NCI-H1436 treated with DMSO at 0.1 percent for 48 hours (cell line): ENCODE data around the gene PRKCA.
"Not testable (repeated sequence)": the region's sequence is repeated elsewhere in the genome, so short reads cannot be mapped to it uniquely, and the experiment has no call there.

Source experiments
- DNase-seq: peaks from one replicate; lab custom pipeline; 2025; lab: John Stamatoyannopoulos, UW

The PRKCA gene

DNA sequence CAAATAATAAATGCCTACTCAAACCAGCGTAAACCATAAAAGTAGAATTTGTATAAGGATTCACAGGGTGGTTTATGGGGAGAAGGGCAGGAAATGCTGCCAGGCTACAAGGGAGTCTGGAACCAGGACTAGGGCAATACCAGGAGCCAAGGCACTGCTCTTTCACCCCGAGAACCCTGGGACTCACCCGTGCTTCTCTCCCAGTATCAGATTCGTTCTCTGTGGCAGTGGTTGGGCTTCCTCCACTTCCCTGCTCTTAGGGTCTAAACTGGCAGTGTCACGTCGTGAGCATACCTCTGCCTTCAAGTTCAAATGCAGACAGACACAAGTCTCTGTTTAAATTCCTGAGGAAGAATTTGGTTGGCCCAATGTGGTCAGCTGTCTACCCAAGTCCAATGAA, 49.3 kb downstream of the PRKCA start:
- no peak for DNase-seq

DNA sequence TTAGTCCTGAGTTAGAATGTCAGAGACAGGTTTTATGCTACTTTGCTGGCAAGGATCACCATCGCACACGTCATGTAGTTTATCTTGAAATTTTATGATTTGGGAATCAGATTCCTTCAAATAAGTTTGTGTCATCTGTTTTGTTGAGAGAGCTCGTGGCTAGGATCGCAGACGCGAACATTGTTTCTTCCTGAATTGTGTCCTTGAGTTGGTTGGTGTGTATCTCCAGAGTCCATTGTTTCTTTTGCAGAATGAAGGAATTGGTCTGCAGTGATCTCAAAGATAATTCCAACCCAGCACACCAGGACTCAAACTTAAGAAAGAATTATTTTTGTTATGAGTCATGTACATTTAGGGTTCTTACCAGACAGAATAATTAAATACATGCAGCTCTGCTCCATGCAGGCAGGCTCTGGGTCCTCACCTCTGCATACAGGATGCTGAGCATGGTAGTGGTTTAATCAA, 51.6 kb downstream of the PRKCA start:
- DNase-seq, result no peak

DNA sequence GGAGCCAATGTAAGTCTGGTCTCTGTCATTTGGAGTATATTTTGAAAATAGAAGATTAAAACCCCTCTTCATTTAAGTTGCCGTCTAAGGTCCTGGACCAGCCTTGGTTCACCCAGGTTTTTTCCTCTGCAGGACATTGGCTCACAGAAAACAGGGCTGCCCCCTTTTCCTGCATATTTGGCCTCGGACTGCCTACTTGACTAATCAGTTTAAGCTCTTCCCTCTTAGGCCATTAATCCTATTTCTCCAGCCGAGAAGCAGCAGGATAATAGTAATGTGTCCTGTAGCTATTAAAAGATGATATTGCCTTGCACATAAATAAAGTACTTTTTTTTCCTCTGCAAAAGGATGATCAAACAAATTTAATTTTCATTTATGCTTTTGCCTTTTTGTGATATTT, 52.1 kb downstream of the PRKCA start:
- DNase-seq, result no peak

DNA sequence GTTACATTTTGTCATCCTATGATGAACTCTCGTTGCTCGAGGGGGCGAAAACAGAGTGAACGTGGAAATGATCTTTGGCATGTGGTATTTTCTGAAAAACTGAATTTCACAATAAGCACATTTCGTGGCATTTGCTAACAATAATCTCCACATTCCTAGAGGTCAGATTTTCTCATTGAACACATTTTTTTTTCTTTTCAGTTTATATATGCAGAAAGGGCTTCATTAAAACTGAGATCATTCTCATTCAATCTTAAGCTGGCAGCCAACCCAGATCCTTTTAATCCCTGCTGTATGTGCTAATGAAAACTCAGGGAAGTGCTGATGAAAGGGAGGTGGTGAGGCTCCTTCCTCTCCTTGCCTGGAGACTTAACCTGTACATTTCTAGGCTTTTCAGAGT, 52.6 kb downstream of the PRKCA start:
- no peak for DNase-seq

DNA sequence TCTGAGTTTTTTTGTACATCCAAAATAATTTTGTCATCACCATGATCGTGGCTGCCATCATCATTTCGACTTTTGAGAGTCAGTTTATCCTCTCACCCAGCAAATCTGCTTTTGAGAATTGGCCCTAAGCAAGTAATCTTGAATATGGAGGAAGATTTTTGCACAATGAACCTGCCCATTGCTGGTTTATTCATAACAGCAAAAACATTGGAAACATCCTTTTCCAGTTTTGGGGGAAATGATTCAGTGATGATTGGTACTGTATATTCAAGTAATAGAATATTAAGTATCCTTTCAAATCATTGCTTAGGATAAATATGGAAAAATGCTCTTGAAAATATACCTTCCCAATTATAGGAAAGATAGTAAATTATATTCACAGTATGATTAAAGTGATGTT, 53.1 kb downstream of the PRKCA start:
- no peak for DNase-seq

DNA sequence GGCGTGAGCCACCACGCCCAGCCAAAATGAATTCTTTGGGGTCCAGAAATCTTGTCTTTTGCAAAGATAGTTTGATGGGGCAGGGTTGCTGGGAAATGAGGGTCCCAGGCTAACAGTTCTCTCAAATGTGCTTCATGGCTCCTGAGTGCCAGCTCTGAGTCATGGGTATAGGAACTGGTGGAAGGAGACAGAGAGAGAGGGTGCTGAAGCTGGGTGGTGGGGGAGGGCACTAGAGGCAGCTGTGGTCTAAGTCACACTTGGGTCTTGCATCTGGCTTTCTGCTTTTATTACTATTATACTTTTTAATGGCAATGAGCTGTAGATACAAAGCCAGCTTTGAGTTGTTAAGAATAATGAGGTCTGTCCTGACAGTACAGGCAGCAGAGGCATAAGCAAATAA, 54.6 kb downstream of the PRKCA start:
- no peak for DNase-seq

DNA sequence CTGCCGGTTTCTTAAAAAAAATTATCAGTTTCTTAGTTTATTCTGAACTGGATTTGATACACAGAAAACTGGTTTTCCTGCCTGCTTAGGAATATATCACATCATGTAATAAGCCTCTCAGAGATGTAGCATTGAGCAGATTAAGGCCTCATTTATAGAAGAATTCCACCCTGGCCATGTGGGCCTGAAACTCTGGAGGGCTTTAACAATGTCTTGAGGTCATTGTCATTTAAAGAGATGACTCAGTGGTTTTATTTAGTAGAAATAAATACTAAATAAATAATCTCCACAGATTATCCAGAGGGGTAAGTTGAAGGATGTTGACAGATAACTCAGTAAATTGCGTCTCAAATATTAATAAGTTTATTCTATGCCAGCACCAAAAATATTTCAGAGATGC, 56.9 kb downstream of the PRKCA start:
- DNase-seq, result no peak

DNA sequence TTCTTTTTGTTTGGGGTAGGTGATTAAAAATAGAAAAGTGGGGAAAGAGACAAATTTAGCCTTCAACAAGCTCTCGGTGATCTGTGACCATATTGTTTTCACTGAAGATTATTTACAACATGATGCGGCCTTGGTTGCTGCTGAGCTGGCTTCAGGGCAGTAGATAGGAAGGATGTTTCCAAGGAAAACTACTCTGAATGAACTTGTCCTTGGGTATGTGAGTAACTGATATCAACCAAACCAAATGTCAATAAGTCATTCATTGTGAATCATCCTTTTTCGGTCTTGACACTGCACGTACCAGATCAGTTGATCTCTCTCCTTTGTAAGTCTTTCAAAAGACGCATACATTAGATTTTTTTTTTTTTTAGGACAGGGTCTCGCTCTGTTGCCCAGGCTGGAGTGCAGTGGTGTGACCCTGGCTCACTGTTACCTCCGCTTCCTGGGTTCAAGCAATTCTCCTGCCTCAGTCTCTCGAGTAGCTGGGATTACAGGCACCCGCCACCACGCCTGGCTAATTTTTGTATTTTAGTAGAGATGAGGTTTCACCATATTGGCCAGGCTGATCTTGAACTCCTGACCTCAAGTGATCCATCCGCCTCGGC, 58.6 kb downstream of the PRKCA start:
- not testable (repeated sequence) for DNase-seq

DNA sequence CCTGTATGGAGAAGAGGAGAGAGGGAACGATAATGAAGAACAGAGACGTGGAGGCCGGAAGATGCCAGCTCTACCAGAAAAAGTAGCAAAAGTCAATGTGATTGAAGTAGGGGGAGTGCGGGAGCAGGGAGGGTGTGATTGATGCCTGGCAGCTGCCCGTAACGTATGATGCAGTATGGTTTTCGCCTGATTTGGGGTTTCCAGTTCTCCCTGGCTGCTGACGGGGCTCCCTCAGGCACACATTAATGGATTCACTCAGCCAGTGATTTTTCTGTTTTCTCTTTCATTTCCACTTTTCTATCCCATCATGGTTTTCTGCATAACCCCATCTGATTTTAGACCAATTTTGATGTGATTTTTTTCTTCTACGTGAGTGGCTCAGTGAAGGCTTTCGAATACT, 62.1 kb downstream of the PRKCA start:
- no peak for DNase-seq

DNA sequence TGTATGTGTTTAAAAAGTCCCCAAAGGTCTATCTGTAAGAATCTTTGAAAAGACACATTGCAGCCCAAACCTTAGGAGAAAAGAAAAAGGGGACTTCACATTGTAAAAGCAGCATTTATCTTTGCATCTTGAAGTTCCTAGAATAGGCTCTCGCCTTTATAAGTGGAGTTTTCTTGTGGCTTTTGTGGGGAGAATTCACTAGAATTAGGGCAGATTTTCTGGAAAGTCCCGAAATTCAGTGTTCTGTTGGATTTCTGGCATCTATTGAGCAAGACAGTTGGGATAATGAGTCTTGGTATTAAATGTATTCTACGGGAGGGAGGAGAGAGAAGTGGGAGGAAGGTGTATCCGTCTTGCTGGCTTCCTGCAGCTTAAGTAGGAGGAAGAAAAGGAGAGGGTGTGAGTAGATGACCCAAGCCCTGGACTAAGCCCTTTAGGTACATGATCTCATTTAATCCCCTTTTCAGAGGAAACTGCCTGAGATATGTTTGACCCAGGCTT, 62.6 kb downstream of the PRKCA start:
- no peak for DNase-seq

DNA sequence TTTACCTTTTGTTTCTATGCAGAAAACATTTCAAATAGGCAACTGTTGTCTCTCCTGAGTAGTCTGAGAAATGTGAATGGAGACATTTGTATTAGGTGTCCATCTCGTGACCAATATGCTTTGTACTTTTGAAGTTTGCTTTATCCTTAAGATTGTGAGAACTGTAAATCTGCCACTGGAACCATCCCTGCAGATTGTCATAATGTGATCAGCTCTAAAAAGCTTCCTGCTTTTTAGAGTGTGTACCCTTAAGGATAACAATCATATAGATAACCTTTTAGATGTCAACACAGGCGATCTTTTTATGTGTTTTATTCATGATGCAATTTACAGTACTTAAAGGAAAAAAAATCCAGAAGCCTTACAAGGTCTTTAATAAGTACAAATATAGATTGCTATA, 63.5 kb downstream of the PRKCA start:
- DNase-seq, result no peak

DNA sequence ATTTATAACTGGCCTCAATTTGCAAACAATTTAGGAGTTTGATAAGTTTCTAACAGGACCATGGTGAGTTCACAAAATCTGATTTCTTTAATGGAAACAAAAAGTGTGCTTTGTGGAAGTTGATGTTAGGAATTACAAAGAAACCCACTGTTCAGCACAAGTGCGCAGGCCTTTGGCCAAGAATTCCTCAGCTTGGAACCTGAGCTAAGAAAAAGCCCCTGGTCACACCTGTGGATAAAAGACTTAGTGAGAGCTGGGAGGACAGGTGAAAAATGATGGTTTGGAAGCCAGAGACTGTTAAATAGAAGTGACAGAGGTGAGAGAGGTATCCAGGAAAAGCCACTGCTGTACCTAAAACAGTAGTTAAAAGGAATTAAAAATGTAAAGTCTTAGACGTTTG, 64.7 kb downstream of the PRKCA start:
- no peak for DNase-seq

DNA sequence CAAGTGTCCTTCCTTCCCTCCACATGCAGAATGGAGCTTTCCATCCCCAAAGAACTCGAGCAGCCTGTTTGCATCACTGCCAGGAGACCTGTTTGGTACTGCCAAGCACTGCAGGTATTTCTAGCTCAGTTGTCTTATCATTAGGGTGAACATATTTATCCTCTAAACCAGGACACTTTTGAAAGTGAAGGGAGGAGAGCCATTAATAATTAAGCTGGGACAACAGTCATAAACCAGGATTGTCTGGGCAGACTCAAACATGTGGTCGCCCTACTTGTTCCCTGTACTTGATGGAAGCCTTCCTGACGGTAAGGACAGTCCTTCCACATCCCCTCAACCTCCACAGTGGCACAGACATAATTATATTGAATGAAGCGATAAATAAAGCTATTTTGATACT, 67.4 kb downstream of the PRKCA start:
- no peak for DNase-seq

DNA sequence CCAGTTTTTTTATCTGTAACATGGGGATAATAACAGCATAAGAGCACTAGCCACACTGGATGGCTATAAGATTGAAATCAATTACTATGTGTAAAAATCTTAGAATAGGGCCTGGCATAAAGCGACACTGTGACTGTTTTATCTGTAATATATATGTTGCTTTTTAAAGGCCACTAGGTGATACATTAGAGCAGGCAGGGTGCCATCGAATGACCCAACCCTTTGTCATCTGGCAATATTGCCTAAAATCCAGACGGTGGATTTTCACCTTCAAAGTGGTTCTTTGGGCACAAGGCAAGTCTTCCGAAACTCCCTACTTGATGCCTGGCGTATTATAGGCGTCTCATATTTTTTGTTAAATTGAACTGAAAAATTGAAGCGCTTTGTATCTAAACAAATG, 69.1 kb downstream of the PRKCA start:
- no peak for DNase-seq

DNA sequence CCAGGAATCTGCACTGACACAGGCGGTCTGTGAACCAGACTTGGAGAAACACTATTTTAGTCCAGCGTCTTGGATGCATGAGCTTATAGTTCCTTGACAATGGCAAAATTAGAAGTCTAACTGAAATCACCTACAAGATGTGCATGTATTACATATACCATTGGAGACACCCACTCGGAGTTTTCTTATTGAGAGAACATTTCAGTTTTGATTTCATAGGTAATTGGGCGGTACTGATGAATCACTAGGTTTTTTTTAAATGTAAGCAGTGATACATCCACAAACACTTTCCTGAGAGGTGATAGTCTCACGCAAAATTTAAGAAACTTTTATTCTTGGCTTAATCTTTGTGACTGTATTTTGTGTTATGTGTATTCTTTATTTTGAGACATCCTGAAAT, 69.8 kb downstream of the PRKCA start:
- DNase-seq, result no peak

DNA sequence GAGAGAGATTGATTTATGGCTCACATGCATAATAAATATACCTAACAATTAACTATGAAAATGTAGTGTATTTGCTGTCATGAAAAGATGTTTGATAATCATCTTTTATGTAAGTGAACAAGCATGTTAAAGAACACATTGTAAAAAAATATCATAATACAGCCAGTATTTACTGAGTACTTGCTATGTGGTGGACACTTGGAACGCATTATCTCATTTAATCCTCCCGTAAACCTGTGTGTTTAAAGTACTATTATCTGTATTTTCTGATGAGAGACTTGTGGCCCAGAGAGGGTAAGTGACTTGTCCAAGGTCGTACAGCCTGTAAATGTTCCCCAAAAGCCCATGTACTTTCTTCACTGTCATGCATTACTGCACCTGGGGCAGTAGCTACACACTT, 70.7 kb downstream of the PRKCA start:
- no peak for DNase-seq

DNA sequence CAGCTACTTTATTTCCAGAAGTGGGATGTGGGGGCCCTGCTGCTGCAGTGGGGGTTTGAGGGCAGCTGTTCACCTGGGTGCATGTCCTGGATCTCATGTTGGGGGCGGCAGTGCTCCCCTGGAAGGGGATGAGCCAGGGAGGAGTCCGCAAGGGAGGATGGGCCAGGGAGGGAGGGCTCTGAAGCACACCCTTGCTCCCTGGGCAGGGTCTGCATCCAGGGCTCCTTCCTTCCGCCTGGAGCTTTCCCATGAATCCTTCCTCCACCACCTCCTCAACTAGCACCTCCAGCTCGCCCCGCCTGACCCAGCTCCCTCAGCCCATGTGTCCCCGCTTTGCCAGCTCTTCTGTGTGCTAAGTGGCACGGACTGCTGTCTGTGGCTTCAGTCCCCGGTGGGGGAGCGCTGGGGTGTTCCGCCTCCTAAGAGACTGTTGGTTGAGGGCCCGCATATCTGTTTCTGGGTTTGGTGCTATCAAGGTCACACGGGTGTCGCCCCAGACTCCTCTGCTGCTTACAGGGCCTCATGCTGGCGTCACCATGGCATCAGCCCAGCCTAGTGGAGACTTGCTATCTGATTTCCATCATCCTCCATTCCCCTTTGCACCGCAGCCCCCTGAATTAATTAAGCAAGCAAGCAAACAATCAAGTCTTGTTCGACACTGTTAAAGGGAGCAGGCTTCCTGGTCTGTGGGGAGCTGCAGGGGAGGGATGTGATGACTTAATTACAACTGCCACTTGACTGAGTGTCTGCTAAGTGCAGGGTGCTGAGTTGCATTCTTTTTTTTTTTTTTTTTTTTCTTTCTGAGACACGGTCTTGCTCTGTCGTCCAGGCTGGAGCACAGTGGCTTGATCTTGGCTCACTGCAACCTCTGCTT, 71.8 kb downstream of the PRKCA start:
- DNase-seq, result peak; percentile 92

DNA sequence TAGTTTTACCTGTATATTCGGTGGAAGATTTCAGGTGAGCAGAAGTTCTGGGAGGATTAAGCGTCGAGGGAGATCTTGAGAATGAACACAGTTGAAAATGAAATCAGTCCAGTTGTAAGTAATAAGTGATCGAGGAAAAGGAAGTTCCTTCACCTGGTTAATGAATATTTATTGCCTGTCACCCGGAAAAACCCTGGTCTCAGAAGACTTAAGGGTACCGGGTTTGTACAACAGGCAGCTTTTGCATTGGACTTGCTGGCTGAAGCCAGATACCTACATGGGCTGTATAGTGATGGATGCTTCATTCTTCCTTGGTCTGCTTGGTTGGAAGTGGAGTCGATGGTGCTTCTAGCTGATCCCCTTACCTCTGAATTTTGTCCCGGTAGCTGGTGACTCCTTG, 72.7 kb downstream of the PRKCA start:
- DNase-seq, result no peak

DNA sequence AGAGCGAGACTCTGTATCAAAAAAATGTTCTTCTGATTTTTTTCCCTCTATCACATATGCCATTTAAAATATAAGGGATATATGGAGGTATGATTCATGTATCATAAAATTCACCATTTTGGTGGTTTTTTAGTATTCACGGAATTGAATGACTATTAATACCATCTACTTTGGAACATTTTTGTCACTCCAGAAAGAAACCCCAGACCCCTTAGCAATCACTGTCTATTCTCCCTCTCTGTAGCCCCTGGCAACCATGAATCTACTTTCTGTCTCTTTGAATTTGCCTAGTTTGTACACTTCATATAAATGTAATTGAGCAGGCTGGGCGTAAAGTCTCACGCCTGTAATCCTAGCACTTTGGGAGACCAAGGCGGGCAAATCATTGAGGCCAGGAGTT, 75.9 kb downstream of the PRKCA start:
- no peak for DNase-seq

DNA sequence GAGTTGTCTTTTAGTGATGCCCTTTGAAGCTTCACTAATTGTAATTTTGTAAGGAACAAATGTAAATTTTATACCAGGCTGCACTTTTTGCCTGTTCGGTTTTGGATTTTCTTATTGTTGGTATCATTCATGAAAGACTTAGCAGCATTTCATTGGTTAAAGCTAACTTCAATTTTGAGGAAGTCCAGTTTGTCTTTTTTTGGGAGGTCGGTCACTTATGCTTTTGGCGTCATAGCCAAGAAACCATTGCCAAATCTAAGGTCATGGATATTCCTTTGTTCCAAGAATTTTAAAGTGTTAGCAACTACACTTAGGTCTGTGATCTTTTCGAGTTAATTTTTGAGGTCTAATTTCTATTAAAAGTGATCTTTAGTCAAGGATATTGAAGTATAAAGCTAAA, 77.1 kb downstream of the PRKCA start:
- DNase-seq, result no peak

DNA sequence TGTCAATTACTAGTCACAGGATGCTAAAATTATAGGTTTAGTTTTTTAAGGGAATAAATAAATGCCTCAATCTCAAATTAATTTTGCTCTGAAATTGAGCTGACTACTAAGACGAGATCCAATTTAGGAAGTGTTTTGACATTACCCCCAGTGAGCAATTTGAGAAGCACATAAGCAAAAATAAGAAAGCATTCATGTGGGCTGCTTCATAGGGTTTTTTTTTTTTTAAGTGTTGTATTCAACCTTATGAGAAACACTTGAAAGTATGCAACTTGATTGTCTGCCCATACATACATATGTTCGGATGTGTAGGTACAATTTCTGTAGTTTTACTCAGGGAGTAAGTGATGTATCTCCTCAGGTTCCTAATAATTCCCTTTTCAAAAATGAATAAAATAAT, 77.6 kb downstream of the PRKCA start:
- DNase-seq, result no peak

DNA sequence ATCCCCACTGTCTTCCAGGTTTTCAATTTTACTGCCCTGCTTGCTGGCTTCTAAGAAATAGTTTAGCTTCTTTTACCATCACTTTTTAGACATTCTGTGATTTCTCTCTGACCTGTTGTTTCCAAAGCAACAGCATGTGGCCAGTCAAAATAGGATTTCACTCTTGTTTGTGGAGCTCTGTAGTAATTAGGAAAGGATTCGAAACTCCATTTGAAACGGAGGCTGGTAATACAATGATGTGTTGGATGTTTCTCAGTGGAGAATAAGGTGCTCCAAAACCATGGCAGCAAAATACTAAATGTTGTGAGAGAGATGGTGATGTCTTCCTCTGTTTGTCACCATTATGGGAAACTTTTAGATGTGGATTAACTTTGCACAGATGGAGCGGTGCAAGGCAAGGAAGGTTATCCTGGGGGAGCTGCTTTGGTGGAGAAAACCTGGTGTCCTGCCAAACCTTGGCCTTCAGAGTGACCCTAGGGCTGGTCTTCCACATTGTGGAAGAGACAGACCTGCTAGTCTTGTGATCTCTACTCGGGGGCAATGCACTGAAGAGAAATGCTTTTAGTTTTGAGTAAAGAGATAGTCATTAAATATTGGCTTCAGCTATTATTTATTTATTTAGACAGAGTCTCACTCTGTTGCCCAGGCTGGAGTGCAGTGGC, 79.4 kb downstream of the PRKCA start:
- no peak for DNase-seq

DNA sequence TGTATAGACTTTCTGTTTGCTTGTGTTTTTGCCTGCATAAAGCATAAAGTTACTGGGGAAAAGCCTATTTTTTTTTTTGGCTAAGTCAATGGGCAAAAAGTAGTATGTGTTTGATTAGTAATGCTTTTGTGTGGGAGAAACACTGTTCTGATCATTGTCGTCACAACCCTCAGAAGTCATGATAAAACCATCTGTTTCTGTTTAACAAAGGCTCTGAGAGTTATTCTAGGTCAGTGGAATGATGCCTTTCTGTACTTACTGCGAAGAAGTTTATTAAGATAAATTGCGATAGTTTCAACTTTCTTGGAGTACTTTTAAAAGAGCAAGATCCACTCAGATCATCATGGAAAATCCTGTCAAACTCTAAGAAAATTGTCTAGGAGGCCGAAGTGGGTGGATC, 80.9 kb downstream of the PRKCA start:
- DNase-seq, result no peak
